Skin of body (tissue), 2 donors: ENCODE measurements around the gene TBC1D10A. TPM values are rescaled to one million over a fixed set of nuclear protein-coding genes. Genes with fewer than 3 reads are reported as not detected.

Experiments
- DNase-seq: peaks from one replicate; lab custom pipeline; 2025; lab: John Stamatoyannopoulos, UW
- total RNA-seq: library from RNA; depleted of rRNA; stranded (reverse); fragments of >200 nt; gene quantifications from one replicate; pipeline ENCODE4 v1.2.3, GENCODE V29; 2014

The TBC1D10A gene
- total RNA-seq, 1 donor from 2014 or later, result 10.8 TPM

DNA sequence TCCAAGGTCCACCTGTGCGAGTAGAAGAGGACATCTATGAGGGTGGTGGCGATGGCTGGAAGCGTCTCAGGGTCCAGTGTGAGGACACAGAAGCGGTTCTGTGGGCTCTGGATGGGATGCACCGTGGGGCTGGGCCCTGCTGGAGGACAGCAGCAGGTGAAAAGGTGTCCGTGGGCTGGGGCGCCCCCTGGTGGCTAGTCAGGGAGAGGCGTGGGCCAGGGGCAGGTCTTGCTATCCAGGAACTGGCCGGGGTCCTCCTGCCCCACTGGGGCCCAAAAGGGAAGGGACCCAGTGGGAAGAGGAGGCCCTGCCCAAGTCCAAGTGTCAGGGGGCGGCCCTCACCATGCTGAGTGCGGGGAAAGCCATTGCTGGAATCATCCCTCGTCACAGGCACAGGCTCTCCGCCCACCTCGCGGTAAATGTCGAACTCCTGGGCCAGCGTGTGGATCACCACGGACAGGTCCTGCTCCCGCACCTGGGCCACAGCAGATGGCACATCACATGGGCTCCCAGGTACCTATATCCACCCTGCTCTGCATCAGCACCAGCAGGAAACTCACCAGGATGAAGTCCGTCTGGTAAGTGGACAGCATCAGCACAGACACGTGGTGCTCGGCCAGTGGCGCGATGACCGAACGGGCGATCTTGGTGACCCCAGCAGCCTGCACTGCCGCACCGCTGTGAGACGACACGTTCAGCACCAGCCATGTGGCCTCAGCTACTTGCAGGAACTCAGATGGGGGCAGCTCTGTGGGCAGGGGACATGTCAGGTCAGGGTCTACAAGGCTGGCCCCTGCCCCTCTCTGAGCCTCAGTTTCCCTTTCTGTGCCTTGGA, 39.7 kb downstream of the TBC1D10A start:
- no peak for DNase-seq

DNA sequence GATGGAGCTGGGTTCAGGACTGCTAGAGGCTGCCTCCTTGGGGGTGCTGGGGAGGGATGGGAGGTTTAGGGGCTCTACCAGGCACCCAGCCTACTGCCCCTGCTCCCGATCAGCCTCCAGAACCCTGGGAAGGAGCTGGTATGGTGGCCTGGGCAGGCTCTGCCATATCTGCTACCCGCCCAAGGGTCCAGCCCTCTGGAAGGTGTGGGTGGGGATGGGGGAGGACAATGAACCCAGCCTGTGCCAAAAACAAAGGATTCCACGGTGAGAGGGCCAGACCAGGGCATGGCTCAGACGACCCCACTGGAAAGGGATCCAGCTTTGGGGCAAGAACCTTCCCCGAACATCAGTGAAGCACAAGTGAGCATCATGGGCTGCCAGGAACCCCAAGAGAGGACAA, 40.4 kb downstream of the TBC1D10A start:
- DNase-seq, result no peak

GRCh38 chr22:30285846-30286200, 40.9 kb downstream of the TBC1D10A start:
- no peak for DNase-seq

DNA sequence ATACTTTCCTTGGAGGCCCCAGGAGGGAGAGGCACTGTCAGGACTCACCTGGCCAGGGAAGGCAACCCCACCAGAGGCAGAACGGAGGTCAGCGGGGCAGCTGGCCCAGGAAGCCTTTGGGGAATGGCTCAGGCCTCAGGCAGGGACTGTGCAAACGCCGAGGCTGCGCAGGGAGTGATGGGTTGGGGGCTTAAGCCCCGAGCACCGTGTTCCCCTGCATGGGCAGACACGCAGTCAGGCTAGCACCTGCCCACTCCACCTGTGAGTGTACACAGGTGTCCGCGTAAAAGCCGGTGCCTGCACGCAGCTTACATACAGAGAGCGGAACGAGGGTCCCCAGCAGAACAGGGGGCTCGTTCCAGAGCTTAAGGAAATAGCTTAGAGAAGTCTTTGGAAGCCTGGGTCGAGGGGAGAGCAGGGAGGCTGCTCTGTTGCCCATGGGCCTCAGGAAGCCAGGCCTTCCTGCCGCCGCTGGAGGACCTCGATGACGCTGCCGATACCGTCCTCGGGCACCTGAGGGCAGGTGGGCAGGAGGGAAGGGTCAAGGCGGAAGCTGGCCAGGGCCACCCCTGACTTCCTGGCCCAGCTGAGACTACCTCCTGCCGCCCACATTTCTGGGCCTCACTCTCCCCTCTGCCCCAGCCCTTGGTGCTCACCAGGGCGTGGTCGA, 41.4 kb downstream of the TBC1D10A start:
- DNase-seq, result no peak

DNA sequence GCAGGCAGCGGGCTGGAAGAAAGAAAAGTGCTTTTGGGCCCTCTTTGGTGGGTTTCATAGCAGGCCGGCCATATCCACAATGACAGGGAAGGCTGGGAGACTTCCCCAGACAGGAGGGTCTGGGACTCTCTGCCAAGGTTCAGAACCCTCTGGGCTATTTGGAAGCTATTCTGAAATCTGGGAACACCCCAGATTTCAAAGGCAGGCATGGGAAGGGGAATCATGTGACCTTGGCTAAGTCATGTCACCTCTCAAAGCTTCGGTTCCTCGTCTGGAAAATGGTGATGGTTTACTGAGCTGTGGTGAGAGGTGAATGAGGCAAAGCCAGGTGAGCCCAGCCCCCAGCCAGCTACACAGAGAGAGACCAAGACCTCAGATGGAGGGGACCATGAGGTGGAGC, 42.1 kb downstream of the TBC1D10A start:
- DNase-seq, result no peak

DNA sequence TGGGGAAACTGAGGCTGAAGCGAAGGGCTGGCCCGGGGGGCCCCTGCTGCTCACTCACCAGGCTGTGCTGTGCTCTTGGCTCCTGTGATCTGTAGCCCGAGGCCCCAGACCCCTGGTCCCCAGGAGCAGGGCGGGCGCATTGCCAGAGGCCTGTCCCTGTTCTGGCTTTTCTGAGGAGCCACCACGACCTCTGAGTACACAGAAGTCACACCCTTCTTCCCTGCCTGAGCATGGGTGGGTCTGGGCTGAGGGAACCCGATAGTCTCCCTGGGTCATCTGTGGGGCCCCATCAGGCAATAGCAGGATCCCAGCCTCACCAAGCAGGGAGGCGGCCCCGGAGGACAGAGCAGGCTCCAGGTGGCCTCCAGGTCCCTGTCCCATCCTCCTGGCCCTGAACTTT, 42.6 kb downstream of the TBC1D10A start:
- DNase-seq, result no peak

- DNase-seq, result no peak
Observed at GRCh38 chr22:30283342-30283741, 43.4 kb downstream of the TBC1D10A start.

DNA sequence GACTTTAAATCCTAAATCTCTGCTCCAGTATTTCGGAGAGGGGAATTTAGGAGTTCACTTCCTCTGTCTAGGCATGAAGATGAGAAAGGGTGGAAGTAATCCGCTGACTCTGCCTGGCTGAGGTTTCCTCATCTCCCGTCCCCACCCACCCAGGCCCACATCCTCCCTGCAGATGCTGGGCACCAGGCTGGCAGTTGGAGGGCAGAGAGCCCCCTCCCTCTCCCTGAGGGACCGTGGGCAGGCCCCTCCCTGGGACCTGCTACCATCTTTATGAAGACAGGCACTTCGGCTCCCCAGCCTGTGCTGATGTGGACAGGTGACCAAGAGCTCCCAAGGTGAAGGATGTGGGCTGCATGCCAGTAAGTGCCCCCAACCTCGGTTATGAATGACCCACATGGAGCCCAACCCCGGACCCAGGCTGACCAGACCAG, 44.1 kb downstream of the TBC1D10A start:
- no peak for DNase-seq

DNA sequence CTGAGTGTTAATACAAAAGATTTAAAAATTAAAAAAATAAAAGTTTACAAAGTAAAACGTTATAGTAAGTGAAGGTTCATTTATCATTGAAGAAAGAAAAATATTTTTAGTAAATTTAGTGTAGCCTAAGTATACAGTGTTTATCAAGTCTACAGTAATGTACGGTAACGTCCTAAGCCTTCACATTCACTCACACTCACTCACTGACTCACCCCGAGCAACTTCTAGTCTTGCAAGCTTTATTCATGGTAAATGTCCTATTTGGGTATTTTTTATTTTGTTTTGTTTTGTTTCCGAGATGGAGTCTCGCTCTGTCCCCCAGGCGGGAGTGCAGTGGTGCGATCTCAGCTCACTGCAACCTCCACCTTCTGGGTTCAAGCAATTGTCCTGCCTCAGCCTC, 46.2 kb downstream of the TBC1D10A start:
- DNase-seq, result no peak

DNA sequence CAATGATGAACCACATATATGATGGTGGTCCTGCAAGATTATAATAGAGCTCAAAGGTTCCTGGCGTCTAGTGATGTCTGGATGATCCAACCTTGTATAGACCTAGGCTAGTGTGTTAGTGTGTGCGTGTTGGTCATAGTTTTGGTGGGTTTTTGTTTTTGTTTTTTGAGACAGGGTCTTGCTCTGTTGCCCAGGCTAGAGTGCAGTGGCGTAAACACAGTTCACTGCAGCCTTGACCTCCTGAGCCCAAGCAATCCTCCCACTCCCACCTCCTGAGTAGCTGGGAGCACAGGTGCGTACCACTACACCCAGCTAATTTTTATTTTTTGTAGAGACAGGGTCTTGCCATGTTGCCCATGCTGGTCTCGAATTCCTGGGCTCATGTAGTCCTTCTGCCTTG, 46.8 kb downstream of the TBC1D10A start:
- no peak for DNase-seq

- DNase-seq, result no peak
Observed at GRCh38 chr22:30279046-30279788, 47.5 kb downstream of the TBC1D10A start.

GRCh38 chr22:30277547-30278344, 49.0 kb downstream of the TBC1D10A start:
- DNase-seq, result peak; percentile 51

DNA sequence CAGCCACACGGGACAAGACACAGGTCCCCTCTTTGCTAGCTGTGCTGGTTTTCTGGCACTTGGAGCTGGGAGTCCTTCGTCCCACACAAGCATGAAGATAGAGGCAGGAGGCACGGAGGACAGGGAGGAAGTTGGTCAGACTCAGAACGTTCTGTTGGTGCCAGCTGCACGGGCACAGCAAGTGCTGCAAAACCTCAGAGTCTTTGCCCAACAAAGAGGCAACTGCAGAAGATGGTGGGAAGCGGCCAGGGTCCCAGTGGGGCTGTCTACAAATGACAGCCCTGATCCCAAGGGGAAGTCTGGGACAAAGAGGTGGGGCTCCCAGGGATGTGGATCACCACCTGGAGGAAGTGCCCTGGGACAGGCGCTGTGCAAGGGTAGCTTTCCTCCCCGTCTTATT, 50.7 kb downstream of the TBC1D10A start:
- no peak for DNase-seq

GRCh38 chr22:30275625-30276024, 51.1 kb downstream of the TBC1D10A start:
- no peak for DNase-seq

- no peak for DNase-seq
Observed at GRCh38 chr22:30274437-30274812, 52.3 kb downstream of the TBC1D10A start.

- no peak for DNase-seq
Observed at GRCh38 chr22:30273711-30274436, 52.9 kb downstream of the TBC1D10A start.

DNA sequence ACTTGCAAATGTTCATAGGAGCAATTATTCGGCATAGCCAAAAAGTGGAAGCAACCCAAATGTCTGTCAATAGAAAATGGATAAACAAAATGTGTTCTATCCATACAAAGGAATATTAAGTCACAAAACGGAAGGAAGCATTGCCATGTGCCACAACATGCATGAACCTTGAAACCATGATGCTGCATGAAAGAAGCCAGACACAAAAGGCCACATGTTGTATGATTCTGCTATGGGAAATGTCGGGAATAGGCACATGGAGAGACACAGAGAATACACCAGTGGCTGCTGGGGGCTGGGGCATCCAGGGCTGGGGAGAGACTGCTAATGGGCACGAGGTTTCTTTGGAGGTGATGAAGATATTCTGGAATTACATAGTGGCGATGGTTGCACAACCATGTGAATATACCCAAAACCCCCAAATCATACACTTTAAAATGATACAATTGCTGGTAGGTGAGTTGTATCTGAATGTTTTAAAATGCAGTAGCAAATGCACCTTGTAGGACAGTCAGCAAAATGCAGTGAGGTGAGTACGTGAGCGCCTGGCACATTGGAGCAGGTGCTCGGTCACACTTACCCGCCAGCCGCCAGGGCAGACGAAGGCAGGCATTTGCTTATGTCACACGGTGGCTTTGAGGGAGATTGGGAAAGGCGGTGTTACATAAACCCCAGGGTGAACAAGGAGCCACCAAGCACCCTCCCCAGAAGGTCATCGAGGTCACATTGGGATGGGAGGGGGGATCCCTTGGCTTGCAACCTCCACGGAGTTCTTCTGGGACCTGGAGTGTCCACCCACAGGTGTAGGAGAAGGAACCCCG, 53.8 kb downstream of the TBC1D10A start:
- DNase-seq, result no peak

GRCh38 chr22:30270832-30271231, 55.9 kb downstream of the TBC1D10A start:
- no peak for DNase-seq

DNA sequence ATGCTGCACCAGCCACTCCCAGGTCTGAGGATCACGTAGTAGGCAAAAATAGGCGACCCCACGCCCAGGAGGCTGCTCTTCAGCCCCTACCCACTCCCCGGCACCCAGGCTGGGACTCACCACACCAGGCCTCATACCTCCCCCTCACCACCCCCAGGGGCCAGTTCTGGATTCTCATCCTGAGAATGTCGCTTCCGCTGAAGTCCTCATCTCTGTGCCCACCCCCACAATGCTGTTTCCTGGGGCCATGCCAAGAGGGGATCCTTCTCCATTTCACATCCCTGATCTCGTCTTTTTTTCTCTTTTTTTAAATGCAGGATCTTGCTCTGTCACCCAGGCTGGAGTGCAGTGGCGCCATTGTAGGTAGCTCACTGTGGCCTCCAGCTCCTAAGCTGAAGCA, 58.4 kb downstream of the TBC1D10A start:
- DNase-seq, result no peak
